HG03571 (cell line): ENCODE measurements around the gene PRR11.
"Not testable (repeated sequence)": the region's sequence is repeated elsewhere in the genome, so short reads cannot be mapped to it uniquely, and the experiment has no call there.

ENCODE experiments used
- ATAC-seq: cut with Tn5 transposase; IDR thresholded peaks from one replicate; pipeline ENCODE4 v1.9.1; 2021; ENCODE audit not compliant: unreplicated experiment

Gene PRR11

DNA sequence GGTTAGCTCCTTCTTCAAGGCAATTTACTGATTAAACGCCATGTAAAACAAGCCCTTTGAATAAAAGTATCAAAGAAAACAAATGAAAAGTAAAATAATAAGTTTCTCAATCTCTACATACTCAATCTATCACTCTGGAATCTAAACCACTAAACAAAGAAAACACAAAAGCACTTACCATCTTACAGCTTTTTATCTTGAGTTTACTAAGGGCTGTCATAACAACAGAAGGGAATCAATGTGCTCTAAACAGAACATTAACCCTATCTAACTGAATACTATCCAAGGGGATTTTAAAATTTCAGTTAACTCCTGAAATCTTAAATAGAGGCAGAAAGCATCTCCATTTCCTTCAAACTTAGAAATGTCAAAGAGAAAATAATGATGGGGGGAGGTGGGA lies 4.0 kb upstream of the PRR11 start:
- no peak for ATAC-seq

DNA sequence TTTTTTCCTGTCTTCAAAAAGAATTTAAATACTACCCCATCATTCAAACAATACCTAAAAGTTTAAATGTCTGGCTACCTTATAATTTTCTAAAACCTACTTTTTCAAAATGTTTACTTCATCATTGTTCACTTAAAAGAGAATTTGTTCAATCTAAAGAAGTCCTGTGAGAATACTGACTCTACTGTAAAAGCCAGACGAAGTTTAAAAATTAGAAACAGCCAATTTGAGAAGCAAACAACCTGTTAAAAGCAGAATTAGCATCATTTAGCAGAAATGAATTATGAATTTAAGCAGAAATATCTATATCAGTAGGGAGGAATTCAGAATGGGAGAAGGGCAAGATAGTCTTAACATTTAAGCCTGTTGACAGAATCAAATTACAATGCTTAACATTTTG lies 2.6 kb upstream of the PRR11 start:
- ATAC-seq: no peak

DNA sequence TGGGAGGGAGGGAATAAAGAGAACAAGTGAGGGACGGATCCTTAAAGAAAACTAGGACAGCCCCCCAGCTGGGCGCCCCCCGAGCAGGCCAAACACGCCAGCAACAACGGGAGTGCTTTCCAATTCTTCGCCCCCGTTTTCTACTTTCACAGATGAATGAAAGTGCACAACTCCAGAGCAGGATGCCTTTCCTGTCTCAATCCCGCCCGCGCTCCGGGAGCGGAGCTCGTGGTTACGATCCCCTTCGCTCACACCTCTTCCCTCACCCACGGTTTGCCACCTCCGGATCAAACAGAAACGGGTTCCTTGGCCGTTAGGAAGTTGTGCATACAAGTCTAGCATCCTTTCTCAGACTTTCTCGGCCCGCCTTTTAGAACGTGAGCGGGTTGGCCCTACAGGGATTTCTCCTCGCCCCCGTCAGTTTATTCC lies 1.2 kb upstream of the PRR11 start:
- ATAC-seq: no peak

DNA sequence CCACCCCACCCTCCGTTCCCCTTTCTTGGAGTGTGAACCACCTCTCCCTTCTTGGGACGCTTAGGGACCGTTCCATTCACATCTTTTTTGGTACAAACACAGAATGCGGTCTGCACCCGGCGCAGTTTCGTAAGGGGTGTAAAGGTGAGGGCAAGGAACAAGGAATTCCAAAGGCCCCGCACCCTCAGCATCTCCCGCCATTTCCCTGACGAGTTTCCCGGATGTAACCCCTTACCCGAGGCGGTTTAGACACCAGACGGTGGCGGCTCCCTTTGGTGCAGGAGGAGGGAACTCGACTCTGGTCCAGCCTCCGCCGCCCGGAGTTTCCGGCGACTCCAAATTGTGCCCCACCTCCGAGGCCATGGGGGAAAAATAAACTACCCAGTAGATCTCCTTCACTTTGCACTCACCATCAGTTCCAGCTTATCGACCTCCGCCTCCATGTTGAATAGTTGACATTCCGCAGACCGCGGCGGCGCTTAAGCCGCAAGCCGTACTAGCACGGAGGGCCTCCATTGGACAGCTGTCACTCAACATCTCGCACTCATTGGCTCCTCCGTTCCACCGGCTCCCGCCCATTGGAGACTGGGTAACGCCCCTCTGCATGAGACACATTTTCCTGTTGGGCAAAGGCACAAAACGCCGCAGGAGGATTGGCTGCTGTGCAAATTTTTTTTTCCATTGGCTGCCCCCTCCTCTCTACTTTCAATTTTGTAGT lies 666 bp upstream of the PRR11 start, which contains the start of gene SKA2:
Gene SKA2, minus strand, starts transcription at position 466 of the 718 bp plus-strand sequence. Its CDS starts 23 bp downstream, at position 443.
- peak; percentile 77 for ATAC-seq

- no peak for ATAC-seq
Measured at GRCh38 chr17:59160157-59161025, 4.8 kb downstream of the PRR11 start.

GRCh38 chr17:59161477-59161876 lies 5.9 kb downstream of the PRR11 start:
- ATAC-seq: no peak

GRCh38 chr17:59165933-59166342 lies 10.4 kb downstream of the PRR11 start:
- ATAC-seq: peak; percentile 55

DNA sequence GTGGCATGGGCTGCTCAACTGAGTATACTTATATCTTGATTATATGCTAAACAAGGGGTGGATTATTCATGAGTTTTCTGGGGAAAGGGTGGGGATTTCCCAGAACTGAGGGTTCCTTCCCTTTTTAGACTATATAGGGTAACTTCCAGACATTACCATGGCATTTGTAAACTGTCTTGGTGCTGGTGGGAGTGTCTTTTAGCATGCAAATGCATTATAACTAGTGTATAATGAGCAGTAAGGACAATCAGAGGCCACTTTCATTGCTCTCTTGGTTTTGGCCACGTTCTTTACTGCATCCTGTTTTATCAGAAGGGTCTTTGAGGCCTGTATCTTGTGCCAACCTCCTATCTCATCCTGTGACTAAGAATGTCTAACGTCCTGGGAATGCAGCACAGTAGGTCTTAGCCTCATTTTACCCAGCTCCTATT lies 12.0 kb downstream of the PRR11 start:
- ATAC-seq: no peak

GRCh38 chr17:59172436-59173004 lies 17.0 kb downstream of the PRR11 start:
- ATAC-seq: no peak

DNA sequence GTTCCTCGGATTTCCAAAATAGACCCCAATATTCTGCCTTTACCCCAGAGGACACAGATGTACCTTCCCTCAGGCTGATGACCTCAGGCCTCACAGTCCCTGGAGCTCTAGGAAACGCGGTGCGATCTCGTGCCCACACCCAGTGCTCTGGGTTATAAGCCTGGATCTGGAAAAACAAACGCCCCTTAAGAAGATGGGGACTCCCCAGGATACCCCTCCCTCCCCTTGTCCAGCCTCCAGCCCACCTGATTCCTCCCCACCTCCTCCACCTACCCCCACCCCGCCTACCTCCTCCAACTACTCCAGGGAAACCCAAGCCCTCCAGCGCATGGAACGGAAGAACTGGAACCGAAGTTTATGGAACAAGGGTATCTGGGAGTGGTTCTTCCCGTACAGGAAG lies 19.1 kb downstream of the PRR11 start:
- ATAC-seq: no peak

- no peak for ATAC-seq
Measured at GRCh38 chr17:59175076-59175475, 19.5 kb downstream of the PRR11 start.

DNA sequence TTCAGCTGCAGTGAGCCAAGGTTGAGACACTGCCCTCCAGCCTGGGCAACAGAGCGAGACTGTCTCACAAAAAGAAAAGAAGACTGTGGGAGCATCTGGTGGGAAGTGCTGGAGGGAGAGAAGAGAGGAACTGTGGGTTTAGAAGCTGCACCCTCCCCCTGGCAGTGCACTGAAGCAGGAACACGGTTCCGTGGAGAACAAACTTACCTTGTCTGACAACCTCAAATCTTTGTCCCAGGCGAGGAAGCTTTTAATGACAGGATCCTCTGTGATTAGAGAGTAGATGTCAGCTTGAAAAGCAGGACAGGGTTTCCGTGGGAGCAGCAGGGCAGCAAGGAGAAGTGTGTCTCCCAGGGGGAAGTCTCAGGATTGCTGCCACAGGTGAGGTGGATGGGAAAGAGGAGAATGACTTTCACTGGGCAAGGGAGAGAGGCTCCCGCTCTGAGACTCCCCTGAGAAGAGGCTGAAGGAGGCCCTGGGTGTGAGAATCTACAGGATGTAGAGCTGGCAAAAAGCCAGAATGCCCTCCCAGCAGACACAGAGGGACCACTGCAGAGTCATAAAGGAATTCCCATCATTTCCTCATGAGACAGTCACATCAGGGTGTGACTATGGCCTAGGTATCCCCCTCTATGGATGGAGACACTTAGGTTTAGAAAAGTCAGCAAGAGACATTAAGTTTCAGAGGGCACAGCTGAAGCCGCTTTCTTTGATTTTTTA lies 22.9 kb downstream of the PRR11 start:
- no peak for ATAC-seq

DNA sequence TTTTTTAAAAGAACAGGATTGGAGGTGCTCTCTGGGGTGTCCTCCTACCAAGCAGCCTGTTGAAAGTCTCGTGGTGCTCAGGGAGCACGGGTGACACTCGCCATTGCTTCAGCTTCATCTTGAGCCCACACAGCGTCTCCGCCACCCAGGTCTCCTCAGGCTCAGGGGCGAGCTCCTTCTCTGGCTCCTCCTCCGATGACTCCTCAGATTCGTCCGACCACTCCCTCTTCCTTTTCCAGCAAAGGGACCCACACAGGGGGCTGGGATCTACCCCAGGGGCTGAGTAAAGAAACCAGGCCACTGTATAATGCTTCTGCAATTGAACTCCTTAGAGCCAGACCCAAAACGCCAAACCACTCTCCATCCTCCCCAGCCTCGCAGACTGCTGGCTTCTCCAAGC lies 24.1 kb downstream of the PRR11 start:
- not testable (repeated sequence) for ATAC-seq

DNA sequence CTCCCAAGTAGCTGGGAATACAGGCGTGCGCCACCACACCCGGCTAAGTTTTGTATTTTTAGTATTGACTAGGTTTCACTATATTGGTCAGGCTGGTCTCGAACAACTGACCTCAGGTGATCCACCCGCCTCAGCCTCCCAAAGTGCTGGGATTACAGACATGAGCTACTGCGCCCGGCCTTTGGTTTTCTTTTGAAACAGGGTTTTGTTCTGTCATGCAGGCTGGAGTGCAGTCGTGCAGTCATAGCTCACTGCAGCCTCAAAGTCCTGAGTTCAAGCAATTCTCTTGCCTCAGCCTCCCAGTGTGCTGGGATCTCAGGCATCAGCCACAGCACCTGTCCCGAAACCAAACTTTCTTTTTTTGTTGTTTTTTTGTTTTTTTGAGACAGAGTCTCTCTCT lies 25.1 kb downstream of the PRR11 start:
- ATAC-seq: no peak

DNA sequence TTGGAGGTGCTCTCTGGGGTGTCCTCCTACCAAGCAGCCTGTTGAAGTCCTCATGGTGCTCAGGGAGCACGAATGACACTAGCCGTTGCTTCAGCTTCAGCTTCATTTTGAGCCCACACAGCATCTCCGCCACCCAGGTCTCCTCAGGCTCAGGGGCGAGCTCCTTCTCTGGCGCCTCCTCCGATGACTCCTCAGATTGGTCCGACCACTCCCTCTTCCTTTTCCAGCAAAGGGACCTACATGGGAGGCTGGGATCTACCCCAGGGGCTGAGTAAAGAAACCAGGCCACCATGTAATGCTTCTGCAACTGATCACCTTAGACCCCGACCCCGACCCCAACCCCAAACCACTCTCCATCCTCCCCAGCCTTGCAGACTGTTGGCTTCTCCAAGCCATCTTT lies 25.9 kb downstream of the PRR11 start:
- ATAC-seq: no peak

DNA sequence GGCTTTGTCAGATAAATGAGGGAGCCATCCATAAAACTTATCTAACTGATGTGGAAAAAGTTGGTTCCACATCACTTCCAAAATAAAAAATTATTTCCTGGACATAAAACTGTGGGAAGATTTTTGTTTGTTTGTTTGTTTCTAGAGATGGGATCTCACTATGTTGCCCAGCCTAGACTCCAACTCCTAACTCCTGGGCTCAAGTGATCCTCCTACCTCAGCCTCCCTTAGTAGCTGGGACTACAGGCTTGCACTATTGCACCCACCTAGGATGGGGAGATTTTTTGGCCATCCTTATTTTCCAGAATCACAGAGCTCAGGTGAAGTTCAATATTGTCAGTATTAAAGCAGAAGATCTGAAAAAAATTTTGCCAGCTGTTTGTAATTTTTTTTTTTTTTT lies 30.5 kb downstream of the PRR11 start:
- ATAC-seq: no peak

GRCh38 chr17:59186850-59187249 lies 31.3 kb downstream of the PRR11 start:
- no peak for ATAC-seq

- ATAC-seq: no peak
Measured at GRCh38 chr17:59190806-59191205, 35.3 kb downstream of the PRR11 start.

- no peak for ATAC-seq
Measured at GRCh38 chr17:59193336-59193862, 37.9 kb downstream of the PRR11 start.

DNA sequence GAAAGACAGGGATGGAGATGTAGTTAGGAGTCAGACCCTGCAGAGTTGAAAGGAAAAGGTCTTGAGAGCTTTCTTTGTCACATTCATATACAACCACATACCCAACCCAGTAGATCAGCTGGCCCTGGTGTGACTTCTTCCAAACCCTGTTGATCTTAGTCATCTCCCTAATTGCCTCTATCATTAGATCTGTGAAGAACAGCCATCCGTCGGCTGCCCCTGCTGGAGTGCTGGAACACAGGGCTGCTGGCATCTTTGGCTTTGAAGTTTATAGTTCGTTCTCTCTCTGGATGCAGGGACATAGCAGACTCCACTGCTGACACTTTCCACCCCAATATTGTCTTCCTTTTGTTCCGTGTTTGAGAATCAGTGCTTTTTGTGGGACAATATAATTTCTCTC lies 43.9 kb downstream of the PRR11 start:
- no peak for ATAC-seq

GRCh38 chr17:59202320-59202719 lies 46.8 kb downstream of the PRR11 start:
- no peak for ATAC-seq
